ENCODE results near the gene CTNNA3.
"Not testable (repeated sequence)": the region's sequence is repeated elsewhere in the genome, so short reads cannot be mapped to it uniquely, and the experiment has no call there.

The CTNNA3 gene

GRCh38 chr10:66366163-66366562 lies 1329.8 kb downstream of the CTNNA3 start:
- Histone ChIP-seq H3K36me3 (ENCODE audit: control insufficient read depth, low read length) (no peaks in the 10 kb centered on the region), H3K79me2 (ENCODE audit: control insufficient read depth, low read length) (no peaks in the 10 kb centered on the region), H3K4me2 (ENCODE audit: low read length) (no peak overlapping the region), H3K27ac (ENCODE audit: low read depth, low read length) (no peak overlapping the region), H3F3A (ENCODE audit: control insufficient read depth, insufficient read depth) (no peaks in the 10 kb centered on the region), H4K20me1 (ENCODE audit: control insufficient read depth, insufficient read depth, low read depth, low read length) (no peaks in the 10 kb centered on the region), H3K27me3 (ENCODE audit: control insufficient read depth, low read length) (no peaks in the 10 kb centered on the region), H3K9me2 (replicated peaks; ENCODE audit: control insufficient read depth, low read length) (no peaks in the 10 kb centered on the region), H3K9me3 (ENCODE audit: control insufficient read depth, insufficient read depth, low read length) (no peaks in the 10 kb centered on the region), H3K4me1 (ENCODE audit: control insufficient read depth, low read length) (no peaks in the 10 kb centered on the region), H3K4me3 (ENCODE audit: low read length) (no peak overlapping the region)
- TF ChIP-seq CTCF (IDR thresholded peaks at IDR 0.05; ENCODE audit: low read depth, low read length, poor library complexity, severe bottlenecking) (no peak), EZH2phosphoT487 (IDR thresholded peaks at IDR 0.05; ENCODE audit: borderline replicate concordance, low read length) (no peak)

GRCh38 chr10:66365686-66366085 lies 1330.3 kb downstream of the CTNNA3 start:
- Histone ChIP-seq H3K4me2 (ENCODE audit: low read length) (no peak overlapping the region), H3K4me3 (ENCODE audit: low read length) (no peak overlapping the region), H3K4me1 (ENCODE audit: control insufficient read depth, low read length) (no peaks in the 10 kb centered on the region), H4K20me1 (ENCODE audit: control insufficient read depth, insufficient read depth, low read depth, low read length) (no peaks in the 10 kb centered on the region), H3K9me2 (replicated peaks; ENCODE audit: control insufficient read depth, low read length) (no peaks in the 10 kb centered on the region), H3K36me3 (ENCODE audit: control insufficient read depth, low read length) (no peaks in the 10 kb centered on the region), H3K9me3 (ENCODE audit: control insufficient read depth, insufficient read depth, low read length) (no peaks in the 10 kb centered on the region), H3K27ac (ENCODE audit: low read depth, low read length) (no peak overlapping the region), H3K27me3 (ENCODE audit: control insufficient read depth, low read length) (no peaks in the 10 kb centered on the region), H3F3A (ENCODE audit: control insufficient read depth, insufficient read depth) (no peaks in the 10 kb centered on the region), H3K79me2 (ENCODE audit: control insufficient read depth, low read length) (no peaks in the 10 kb centered on the region)
- TF ChIP-seq EZH2phosphoT487 (IDR thresholded peaks at IDR 0.05; ENCODE audit: borderline replicate concordance, low read length) (no peak), CTCF (IDR thresholded peaks at IDR 0.05; ENCODE audit: low read depth, low read length, poor library complexity, severe bottlenecking) (no peak)

GRCh38 chr10:66362522-66362921 lies 1333.5 kb downstream of the CTNNA3 start:
- H3F3A ChIP-seq (ENCODE audit: control insufficient read depth, insufficient read depth), result no peaks in the 10 kb centered on the region
- H3K4me3 ChIP-seq (ENCODE audit: low read length), result no peak overlapping the region
- no peaks in the 10 kb centered on the region for H4K20me1 ChIP-seq (ENCODE audit: control insufficient read depth, insufficient read depth, low read depth, low read length)
- no peak overlapping the region for H3K27ac ChIP-seq (ENCODE audit: low read depth, low read length)
- H3K36me3 ChIP-seq (ENCODE audit: control insufficient read depth, low read length), result no peaks in the 10 kb centered on the region
- H3K4me1 ChIP-seq (ENCODE audit: control insufficient read depth, low read length), result no peaks in the 10 kb centered on the region
- H3K4me2 ChIP-seq (ENCODE audit: low read length), result no peak overlapping the region
- H3K9me2 ChIP-seq (replicated peaks; ENCODE audit: control insufficient read depth, low read length), result no peaks in the 10 kb centered on the region
- H3K27me3 ChIP-seq (ENCODE audit: control insufficient read depth, low read length), result no peaks in the 10 kb centered on the region
- no peaks in the 10 kb centered on the region for H3K9me3 ChIP-seq (ENCODE audit: control insufficient read depth, insufficient read depth, low read length)
- no peaks in the 10 kb centered on the region for H3K79me2 ChIP-seq (ENCODE audit: control insufficient read depth, low read length)
- no peak for TF ChIP-seq EZH2phosphoT487 (IDR thresholded peaks at IDR 0.05; ENCODE audit: borderline replicate concordance, low read length)

DNA sequence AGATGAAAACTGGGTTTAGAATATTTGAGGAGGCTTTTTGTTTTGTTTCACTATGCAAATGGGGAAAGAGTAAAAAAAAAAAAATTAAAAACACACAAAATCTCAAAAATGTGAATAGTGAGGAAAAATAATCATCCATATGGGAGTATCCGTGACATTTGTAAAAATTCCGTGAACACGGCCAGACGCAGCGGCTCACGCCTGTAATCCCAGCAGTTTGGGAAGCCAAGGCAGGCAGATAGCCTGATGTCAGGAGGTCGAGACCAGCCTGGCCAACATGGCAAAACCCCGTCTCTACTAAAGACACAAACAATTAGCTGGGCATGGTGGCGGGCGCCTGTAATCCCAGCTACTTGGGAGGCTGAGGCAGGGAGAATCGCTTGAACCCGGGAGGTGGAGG lies 1342.2 kb downstream of the CTNNA3 start:
- not testable (repeated sequence) for H3F3A ChIP-seq (ENCODE audit: control insufficient read depth, insufficient read depth); H3K4me3 ChIP-seq (ENCODE audit: low read length); H4K20me1 ChIP-seq (ENCODE audit: control insufficient read depth, insufficient read depth, low read depth, low read length); H3K4me2 ChIP-seq (ENCODE audit: low read length); H3K9me2 ChIP-seq (replicated peaks; ENCODE audit: control insufficient read depth, low read length); H3K4me1 ChIP-seq (ENCODE audit: control insufficient read depth, low read length); H3K27ac ChIP-seq (ENCODE audit: low read depth, low read length); H3K27me3 ChIP-seq (ENCODE audit: control insufficient read depth, low read length); H3K36me3 ChIP-seq (ENCODE audit: control insufficient read depth, low read length); H3K9me3 ChIP-seq (ENCODE audit: control insufficient read depth, insufficient read depth, low read length); H3K79me2 ChIP-seq (ENCODE audit: control insufficient read depth, low read length)

Measured in DOHH2 (cell line).